Ascending aorta (tissue), 2 donors: ENCODE measurements around the gene ZBTB5. TPM values are rescaled to one million over a fixed set of nuclear protein-coding genes. Genes with fewer than 3 reads are reported as not detected.
"Not testable (repeated sequence)": the region's sequence is repeated elsewhere in the genome, so short reads cannot be mapped to it uniquely, and the experiment has no call there.

Experiments used
- DNase-seq, 2 donors: peaks; one replicate each; pipeline ENCODE4 v3.0.0-alpha.2; 2019; ENCODE audit warnings: low spot score in 2 of 2
- H3K27ac ChIP-seq, 2 donors: fragments of 200-600 bp; sonication (generic); one replicate each; pipeline ENCODE4 v1.5.1; 2016 to 2017; ENCODE audit warnings: mild to moderate bottlenecking in 1 of 2
- H3K27me3 ChIP-seq: fragments of 200-600 bp; sonication (generic); one replicate; pipeline ENCODE4 v1.5.1; 2017
- H3K36me3 ChIP-seq, 2 donors: fragments of 200-600 bp; sonication (generic); one replicate each; pipeline ENCODE4 v1.5.1; 2016
- H3K4me1 ChIP-seq, 2 donors: fragments of 200-600 bp; sonication (generic); one replicate each; pipeline ENCODE4 v1.5.1; 2016 to 2017; ENCODE audit warnings: mild to moderate bottlenecking in 1 of 2
- H3K4me3 ChIP-seq, 2 donors: fragments of 200-600 bp; sonication (generic); one replicate each; pipeline ENCODE4 v1.5.1; 2016 to 2017; ENCODE audit warnings: mild to moderate bottlenecking in 1 of 2
- H3K9me3 ChIP-seq, 2 donors: fragments of 200-600 bp; sonication (generic); one replicate each; pipeline ENCODE4 v1.5.1; 2016
- intact Hi-C: fragments of 100-400 bp; cut with DNase I; formaldehyde crosslinking; loops from one replicate; pipeline ENCODE4 v1.15.1; 2023
- total RNA-seq: library from RNA; depleted of rRNA; stranded (reverse); fragments of >200 nt; gene quantifications from one replicate; pipeline ENCODE4 v1.1.0, GENCODE V29; 2016
- TF ChIP-seq, protein P1 (sequence below), 3 experiments: fragments of 200-600 bp in 2 of 3; fragments of 450-650 bp in 1 of 3; sonication (generic) in 2 of 3; IDR thresholded peaks; one replicate each; pipeline ENCODE4 v1.5.1; 2016 to 2019; ENCODE audit warnings: antibody characterized with exemption in 3 of 3, mild to moderate bottlenecking in 1 of 3, moderate library complexity in 1 of 3

The ZBTB5 gene
- total RNA-seq, 1 donor from 2014 or later = 3.4 TPM

DNA sequence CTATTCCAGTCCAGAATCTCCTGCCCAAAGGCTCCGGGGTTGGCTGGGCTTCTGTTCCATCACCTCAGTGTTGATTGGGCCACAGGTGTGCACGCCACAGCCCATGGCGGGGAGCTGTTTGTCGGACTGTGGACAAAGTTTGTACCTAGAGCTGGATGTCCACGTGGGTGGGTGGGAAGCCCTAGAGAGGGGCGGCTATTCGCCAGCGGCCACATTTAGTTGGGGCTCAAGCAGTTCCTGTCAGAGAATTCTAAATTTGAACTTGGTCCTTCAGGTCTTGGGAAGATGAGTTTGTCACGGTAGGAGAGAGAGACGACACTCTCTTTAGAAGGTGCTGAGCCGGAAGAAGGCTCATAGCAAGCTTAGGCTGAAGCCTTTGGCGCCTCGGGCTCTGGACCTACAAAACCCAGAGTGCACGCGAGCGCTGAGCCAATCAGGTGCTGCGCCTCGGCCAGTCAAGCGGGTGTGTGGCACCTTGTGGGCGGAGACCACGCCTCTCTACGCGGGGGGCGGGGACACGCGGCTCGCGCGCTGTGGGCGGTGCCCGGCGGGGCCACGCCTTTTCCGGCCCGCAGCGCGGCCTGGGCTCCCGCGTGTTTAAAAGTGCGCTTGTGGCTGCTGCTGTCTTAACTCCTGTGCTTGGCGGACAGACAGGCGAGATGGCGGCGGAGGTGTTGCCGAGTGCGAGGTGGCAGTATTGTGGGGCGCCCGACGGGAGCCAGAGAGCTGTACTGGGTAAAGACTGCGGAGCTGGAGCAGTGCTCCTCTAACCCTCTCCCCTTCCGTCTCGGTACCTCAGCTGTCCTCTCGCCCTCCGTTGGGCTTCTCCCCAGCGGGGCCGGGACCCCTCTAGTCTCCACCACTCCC is 20.4 kb upstream of the ZBTB5 start, which contains the start of gene POLR1E:
Gene POLR1E (plus strand): TSS at position 560 of the 867 bp plus-strand sequence. CDS start 100 bp downstream, at position 660.
- H3K4me3 ChIP-seq = peak within 1 kb of the TSS; percentile 53 to 88
- intact Hi-C loops = loop anchor here (1.0 to 5.0 kb wide), 4 partner anchors 20 to 907 kb away; partner anchors contain the start of genes ALDH1B1, DCAF10, TOMM5 and ZBTB5
- H3K27me3 ChIP-seq = no peaks in the 10 kb centered on the region
- TF ChIP-seq, protein P1, sequence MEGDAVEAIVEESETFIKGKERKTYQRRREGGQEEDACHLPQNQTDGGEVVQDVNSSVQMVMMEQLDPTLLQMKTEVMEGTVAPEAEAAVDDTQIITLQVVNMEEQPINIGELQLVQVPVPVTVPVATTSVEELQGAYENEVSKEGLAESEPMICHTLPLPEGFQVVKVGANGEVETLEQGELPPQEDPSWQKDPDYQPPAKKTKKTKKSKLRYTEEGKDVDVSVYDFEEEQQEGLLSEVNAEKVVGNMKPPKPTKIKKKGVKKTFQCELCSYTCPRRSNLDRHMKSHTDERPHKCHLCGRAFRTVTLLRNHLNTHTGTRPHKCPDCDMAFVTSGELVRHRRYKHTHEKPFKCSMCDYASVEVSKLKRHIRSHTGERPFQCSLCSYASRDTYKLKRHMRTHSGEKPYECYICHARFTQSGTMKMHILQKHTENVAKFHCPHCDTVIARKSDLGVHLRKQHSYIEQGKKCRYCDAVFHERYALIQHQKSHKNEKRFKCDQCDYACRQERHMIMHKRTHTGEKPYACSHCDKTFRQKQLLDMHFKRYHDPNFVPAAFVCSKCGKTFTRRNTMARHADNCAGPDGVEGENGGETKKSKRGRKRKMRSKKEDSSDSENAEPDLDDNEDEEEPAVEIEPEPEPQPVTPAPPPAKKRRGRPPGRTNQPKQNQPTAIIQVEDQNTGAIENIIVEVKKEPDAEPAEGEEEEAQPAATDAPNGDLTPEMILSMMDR (IDR thresholded peaks at IDR 0.05) = no peak
- peak; percentile 84 to 97 for DNase-seq
- H3K36me3 ChIP-seq = peaks cover 4 to 13% of the 10 kb centered on the region in 2 donors
- H3K9me3 ChIP-seq = no peaks in the 10 kb centered on the region
- peak within 1 kb of the TSS; percentile 88 to 94 for H3K27ac ChIP-seq
- H3K4me1 ChIP-seq = peaks cover 12 to 19% of the 10 kb centered on the region in 2 donors

DNA sequence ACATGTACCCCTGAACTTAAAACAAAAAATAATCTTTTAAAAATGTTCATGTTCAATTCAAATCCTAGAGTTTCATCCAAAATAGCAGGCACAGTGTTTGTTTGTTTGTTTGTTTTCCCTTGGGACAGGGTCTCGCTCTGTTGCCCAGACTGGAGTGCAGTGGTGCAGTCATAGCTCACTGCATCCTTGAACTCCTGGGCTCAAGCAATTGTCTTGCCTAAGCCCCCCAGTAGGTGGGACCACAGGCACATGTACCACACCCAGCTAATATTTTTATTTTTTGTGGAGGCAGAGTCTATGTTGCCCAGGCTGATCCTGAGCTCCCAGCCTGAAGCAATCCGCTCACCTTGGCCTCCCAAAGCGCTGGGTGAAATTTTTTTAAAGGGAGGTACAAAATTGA is 15.5 kb upstream of the ZBTB5 start:
- Histone ChIP-seq H3K4me3 (no peak overlapping the region), H3K9me3 (no peaks in the 10 kb centered on the region), H3K27ac (no peak overlapping the region), H3K27me3 (no peaks in the 10 kb centered on the region), H3K36me3 (no peaks in the 10 kb centered on the region), H3K4me1 (peaks cover 0 to 4% of the 10 kb centered on the region in 2 donors)
- intact Hi-C loops = no loop called here
- TF ChIP-seq, protein P1 (IDR thresholded peaks at IDR 0.05) = no peak
- no peak for DNase-seq

DNA sequence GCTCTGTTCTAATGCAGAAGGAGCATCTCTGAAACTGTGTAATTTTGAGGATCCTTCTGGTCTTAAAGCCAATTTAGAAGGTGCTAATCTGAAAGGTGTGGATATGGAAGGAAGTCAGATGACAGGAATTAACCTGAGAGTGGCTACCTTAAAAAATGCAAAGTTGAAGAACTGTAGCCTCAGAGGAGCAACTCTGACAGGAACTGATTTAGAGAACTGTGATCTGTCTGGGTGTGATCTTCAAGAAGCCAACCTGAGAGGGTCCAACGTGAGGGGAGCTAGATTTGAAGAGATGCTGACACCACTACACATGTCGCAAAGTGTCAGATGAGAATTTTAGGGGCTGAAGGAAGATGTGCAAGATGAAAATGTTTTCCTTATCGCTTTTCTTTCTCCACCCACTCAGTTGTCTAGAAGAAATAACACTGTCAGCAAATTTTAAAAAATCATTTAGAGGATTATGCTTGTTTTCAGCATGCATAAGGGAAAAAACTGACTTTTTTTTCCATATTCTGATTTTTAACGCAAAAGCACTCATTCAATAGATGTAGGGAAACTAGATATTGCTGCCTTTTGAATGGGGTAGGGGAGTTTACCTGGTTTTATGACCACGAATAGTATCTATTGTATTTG is 12.9 kb upstream of the ZBTB5 start:
- H3K27ac ChIP-seq, H3K4me1 ChIP-seq, DNase-seq, H3K4me3 ChIP-seq, H3K27me3 ChIP-seq, intact Hi-C loops, H3K36me3 ChIP-seq, H3K9me3 ChIP-seq: not testable (repeated sequence)

DNA sequence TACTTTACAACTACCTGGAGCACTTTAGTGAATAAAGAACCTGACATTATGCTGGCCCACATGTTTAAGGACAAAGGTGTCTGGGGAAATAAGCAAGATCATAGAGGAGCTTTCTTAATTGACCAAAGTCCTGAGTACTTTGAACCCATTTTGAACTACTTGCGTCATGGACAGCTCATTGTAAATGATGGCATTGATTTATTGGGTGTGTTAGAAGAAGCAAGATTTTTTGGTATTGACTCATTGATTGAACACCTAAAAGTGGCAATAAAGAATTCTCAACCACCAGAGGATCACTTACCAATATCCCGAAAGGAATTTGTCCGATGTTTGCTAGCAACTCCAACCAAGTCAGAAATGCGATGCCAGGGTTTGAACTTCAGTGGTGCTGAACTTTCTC is 12.2 kb upstream of the ZBTB5 start:
- intact Hi-C loops, H3K9me3 ChIP-seq, H3K36me3 ChIP-seq, H3K27me3 ChIP-seq, DNase-seq, H3K27ac ChIP-seq, H3K4me1 ChIP-seq, H3K4me3 ChIP-seq: not testable (repeated sequence)

DNA sequence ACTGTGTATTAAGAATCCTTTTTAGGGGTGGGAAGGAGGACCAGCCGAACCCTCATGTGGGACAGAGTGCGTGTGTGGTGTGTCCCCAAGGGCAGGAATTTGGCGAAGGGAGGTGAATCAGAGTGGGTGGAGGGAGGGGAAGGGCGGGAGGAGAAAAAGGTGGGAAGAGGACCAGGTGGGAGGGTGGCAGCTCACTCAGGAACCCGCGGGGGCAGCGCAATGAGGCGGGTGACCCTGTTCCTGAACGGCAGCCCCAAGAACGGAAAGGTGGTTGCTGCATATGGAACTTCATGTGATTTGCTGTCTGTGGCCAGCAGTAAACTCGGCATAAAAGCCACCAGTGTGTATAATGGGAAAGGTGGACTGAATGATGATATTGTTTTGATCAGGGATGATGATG is 11.7 kb upstream of the ZBTB5 start:
- TF ChIP-seq, protein P1 (IDR thresholded peaks at IDR 0.05) = no peak
- Histone ChIP-seq H3K36me3 (no peaks in the 10 kb centered on the region), H3K4me3 (no peak overlapping the region), H3K4me1 (no peaks in the 10 kb centered on the region), H3K27me3 (no peaks in the 10 kb centered on the region), H3K27ac (no peak overlapping the region), H3K9me3 (no peaks in the 10 kb centered on the region)
- DNase-seq = no peak
- intact Hi-C loops = no loop called here

DNA sequence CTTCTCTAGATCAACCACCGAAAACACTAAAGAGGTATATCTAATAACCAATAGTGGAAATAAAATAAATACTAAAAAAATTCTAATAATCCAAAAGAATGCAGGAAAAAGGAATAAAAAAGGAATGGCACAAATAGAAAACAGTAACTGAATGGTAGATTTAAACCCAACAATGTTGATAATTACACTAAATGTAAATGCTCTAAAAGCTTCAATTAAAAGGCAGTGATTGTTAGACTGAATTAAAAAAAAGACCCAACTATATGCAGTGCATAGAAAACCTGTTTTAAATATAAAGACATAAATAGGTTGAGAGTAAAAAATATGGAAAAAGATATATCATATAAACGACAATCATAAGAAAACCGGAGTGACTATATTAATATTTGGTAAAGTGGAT is 9.2 kb upstream of the ZBTB5 start:
- TF ChIP-seq, protein P1 (IDR thresholded peaks at IDR 0.05) = no peak
- Histone ChIP-seq H3K27me3 (no peaks in the 10 kb centered on the region), H3K36me3 (no peaks in the 10 kb centered on the region), H3K4me1 (no peaks in the 10 kb centered on the region), H3K27ac (no peak overlapping the region), H3K9me3 (no peaks in the 10 kb centered on the region), H3K4me3 (no peak overlapping the region)
- intact Hi-C loops = no loop called here
- no peak for DNase-seq

DNA sequence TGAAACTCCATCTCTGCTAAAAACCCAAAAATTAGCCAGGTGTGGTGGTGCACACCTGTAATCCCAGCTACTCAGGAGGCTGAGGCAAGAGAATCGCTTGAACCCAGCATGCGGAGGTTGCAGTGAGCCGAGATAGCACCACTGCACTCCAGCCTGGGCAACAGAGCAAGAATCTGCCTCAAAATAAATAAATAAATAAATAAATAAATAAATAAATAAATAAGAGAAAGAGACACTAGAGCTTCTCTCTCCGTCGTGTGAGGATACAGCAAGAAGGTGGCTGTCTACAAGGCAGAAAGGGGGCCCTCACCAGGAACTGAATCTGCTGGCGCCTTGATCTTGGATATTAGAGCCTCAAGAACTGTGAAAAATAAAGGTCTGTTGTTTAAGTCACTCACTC is 8.7 kb upstream of the ZBTB5 start:
- H3K4me1 ChIP-seq, H3K27me3 ChIP-seq, H3K4me3 ChIP-seq, H3K27ac ChIP-seq, H3K9me3 ChIP-seq, H3K36me3 ChIP-seq, intact Hi-C loops, DNase-seq: not testable (repeated sequence)
